Medulla oblongata (tissue), 1 donor: Measurements from ENCODE around the gene LEPROT.

Source experiments
- DNase-seq: peaks from one replicate; pipeline ENCODE4 v3.0.0-alpha.2; 2015; ENCODE audit errors: extremely low spot score

The LEPROT gene

DNA sequence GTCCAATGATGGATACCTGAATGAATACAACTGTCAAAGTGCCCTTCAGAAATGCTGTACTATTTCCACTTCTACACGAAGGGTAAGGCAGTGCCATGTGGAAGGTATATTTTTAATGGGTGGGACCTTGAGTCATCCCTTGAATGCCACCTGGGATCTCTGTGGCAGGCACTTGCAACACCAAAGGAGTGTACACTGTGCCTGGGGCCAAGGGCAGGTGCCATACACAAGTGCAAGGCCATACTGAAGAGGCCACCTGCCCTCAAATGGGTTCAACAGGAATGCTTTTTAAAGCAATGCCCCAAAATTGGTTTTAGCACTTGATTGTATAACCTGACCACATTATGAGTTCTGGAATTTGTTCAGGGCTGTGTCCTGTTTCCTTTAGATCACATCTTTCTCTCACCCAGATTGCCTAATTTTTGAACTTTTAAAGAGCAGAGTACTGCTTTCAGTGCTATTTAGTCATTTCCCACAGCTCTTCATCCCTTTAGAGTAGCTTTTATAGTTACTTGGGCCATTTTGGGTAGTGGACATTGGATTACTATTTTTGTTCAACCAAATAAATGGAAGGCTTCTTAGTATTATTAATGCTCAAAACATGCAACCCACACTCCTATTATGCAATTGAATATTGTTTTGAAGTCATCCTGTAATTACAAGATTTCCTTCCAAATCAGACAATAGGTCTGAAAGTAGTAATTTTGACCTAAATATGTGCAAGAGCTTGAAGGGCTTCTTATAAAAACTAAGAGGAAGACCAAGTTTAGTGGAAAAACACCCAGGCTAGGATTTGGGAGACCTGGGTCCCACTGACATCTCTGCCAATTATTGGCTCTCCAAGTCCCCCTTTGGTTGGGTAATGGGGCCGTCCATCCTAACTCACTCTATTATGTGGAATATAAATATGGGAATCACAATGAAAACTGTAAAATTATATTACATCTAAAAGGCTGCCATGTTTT lies 57.2 kb downstream of the LEPROT start:
- no peak for DNase-seq

- no peak for DNase-seq
Observed at GRCh38 chr1:65478379-65479026, 58.0 kb downstream of the LEPROT start.

DNA sequence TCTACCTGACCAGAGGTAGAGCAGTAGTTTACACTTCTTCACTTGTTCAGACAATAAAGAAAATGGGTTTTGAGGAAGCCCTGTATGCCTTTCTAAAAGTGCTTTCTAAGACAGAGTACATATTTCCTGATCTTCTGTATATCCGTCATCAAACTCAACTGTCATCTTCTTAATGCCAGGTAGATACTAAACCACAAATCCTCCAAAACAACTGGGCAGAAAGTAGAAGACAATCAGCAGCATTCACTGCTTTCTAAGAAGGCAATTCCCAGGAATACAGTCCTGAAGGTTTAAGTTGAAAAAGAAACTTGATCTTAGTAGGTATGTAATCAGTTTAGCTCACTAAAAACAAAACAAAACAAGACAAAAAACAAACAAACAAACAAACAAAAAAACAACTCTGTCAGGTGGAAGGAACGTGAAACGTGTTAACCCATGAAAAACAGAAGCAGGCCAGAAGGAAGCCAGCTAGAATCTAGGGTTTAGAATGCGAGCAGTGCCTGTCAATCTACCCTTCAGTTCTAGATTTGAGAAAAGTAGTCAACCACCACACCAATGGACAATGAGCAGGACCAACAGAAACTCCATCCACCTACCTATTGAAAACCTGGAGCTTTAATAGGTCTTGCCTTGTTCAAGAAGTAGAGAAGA lies 59.2 kb downstream of the LEPROT start:
- DNase-seq: no peak

GRCh38 chr1:65480684-65481405 lies 60.4 kb downstream of the LEPROT start:
- no peak for DNase-seq

DNA sequence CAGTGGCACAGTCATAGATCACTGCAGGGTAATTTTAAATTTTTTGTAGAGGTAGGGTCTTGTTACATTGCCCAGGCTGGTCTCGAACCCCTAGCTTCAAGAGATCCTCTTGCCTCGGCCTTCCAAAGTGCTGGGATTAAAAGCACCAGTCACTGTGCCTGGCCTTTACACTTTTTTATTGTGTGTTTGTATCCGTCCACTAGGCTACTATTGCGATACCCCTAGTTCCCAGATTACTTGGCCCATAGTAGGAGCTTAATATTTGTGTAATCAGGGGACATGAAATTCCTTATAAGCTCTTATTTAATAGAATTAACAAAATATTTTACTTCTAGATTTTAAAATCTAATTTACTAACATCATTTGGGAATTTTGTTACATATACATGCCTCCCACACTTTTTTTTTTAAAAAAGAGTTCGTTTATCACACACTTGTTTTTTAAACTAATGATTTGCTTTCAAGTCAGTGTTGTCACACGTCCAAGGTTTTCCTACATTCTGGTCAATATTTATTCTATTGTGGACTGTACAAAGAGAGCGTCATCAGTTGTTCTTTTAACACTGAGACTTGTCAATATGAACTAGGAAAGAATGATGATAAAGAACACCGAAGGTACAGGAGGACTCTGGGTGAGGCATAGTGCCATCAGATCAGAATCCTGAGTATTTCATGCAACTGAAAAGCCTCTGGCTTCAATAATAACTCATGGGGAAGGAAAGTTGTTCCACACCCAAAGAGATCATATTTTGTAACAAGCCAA lies 63.7 kb downstream of the LEPROT start:
- no peak for DNase-seq
